OCI-M1 (cell line): Measurements from ENCODE around the gene PLGRKT.
A peak's percentile ranks its signal among the peaks of the same experiment; 100 is the strongest.
"Not testable (repeated sequence)": the region's sequence is repeated elsewhere in the genome, so short reads cannot be mapped to it uniquely, and the experiment has no call there.

Source experiments
- DNase-seq: peaks from one replicate; lab custom pipeline; 2025; lab: John Stamatoyannopoulos, UW

The PLGRKT gene

DNA sequence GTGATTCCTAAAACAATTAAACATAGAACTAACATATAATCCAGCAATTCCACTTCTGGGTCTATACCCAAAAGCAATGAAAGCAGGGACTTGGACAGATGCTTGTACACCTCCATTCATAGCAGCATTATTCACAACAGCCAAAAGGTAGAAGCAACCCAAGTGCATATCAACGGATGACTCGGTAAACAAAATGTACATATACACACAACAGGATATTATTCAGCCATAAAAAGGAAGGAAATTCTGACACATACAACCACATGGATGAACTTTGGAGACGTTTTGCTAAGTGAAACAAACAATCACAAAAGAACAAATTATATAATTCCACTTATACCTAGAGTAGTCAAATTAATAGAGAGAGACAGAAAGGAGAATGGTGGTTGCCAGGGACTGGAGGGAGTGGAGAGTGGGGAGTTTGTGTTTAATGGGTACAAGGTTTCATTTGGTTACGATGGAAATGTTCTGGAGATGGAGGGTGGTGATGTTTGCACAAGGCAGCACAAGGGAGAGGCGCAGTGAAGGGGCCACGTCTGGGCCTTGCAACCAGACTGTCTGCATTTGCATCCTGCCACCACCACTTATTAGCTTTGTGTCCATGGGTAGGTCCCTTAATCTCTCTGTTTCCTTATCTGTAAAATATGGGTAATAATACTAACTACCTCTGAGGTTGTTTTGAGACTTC lies 61.8 kb downstream of the PLGRKT start:
- no peak for DNase-seq

DNA sequence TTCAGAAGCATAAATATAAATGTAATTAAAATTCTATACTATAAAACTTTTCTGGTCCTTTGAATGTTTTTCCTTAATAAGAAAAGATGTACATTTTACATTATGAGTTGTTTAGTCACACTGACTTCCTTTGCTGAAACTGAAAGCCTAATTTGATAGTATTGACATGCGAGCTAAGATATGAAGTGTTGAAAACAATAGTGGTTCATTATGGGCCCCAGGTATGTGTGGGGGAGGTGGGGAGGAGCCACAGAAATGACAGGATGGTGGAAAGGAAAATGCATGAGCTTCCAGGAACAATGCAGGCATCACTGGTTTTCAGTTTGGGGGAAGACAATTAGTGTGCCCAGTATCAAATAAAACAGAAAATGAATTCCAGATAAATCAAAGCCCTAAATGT lies 62.6 kb downstream of the PLGRKT start:
- DNase-seq = no peak

DNA sequence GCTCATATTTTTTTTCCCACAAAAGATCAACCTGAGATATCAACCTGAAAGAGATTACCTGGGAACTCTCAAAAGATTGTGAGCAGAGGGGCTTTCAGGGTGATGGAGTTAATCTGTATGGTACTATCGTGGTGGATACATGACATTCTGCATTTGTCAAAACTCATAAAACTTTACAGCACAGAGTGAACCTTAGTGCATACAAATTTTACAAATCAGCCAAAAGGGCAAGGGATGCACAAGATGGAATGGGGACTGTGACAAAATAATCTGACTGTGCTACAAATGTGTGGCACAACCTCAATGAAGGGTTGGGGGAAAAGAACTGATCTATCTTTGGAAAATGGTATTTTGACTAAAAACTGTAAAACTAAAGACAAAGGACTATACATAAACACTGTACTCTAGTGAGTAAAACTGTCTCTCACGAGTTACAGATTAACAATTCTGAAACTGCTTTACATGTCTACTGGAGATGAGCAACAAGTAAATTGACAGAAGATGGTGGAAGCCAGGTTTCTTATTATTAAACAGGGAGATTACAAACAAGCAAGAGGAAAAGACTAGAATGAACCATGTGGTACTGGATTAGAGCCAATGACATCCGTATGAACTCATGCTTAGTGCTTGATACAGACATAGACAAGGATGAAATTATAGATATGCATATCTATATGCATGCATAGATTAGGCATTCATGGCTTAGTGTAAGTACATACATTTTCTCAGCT lies 73.3 kb downstream of the PLGRKT start:
- peak; percentile 81 for DNase-seq

DNA sequence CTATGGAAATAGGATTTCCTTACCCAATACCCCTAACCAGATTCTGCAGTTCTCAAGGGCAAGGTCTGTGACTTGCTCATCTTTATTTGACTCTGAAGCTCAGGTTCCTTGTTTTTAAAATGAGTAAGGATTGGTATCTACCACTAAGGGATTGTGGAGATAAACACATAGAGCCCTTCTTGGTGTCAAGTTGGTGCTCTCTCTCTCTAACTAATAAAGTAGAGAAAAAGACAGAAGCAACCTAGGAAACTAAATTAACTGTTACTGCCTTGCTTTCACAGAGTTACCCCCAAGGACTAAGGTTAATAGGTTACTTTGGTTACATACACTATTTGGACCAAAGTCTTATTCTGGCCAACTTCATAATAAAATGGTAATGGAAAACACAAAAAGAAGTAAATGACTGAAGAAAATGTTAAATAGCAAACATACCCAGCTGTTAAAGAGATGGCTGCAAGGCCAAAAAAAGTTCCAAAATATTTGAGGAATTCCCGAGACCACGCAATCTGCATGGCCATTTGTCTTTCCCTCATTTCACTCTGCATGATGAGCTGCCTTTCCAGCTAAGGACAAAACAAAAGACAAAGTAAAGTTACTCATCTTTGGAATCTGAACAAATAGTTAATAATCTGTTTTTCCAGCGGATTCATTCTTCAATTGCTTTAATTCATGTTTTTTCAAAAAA lies 76.3 kb downstream of the PLGRKT start:
- DNase-seq = no peak

DNA sequence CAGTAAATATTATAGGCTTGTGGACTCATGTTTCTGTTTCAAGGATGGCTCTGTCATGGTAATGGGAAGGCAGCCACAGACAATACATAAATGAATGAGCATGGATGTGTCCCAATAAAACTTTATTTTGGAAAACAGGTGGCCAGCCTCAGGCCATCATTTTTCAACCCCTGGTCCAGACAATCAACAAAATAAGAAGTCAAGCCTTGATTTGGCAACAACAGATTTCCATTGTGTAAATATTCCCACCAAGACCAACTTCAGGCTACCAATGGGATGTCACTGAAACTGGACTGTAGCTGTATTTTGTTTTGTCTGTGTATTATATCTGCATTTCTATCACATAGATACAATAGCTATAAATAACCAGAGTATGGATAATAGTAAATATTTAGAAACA lies 77.4 kb downstream of the PLGRKT start:
- no peak for DNase-seq

DNA sequence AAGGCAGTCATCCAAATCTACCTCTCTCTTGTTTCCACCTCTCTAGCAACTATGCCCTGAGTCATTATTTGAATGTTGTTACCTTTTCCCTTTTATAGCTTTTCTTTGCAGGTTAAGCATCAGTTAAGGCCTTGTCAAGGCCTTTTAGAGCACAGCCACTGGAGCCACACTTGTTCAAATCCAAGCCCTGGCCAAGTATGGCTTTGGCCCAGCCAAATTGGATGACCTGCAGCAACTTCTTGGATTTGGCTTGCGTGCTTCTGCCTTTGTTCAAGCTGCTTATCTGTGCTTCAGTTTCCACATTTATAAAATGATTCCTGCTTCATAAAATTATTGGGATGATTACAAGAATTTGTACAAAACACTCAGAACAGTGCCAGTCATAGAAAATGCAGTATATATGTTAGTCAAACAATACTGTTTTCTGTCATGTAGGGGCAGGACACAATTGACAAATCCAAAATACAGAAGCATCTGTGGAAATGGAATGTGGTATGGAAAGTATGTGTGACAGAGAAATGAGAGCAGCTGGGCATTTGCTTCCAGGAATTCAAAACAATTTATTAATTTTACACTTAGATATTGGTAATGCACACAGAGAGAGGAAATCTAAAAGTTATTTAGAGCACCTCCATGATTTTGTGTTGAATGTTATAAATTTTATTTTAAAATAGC lies 80.2 kb downstream of the PLGRKT start:
- DNase-seq = no peak

DNA sequence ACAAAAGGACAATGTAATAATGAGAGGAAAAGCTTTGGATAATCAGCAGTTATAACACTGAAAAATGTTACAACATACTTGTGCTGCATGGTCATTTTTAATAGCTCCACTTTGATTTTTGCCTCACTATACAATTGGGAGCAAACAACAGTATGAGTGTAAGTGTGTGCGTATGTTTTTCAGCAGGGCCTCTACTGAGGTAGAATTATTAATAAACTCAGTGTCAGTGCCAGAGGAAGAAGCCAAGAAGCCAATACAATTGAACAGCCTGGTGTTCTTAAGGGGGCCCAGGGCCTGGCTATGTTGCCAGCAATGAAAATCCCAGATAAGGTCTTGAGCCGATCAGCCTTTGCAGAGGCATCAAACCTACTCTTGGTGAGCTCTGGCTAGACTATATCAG lies 81.9 kb downstream of the PLGRKT start:
- no peak for DNase-seq

DNA sequence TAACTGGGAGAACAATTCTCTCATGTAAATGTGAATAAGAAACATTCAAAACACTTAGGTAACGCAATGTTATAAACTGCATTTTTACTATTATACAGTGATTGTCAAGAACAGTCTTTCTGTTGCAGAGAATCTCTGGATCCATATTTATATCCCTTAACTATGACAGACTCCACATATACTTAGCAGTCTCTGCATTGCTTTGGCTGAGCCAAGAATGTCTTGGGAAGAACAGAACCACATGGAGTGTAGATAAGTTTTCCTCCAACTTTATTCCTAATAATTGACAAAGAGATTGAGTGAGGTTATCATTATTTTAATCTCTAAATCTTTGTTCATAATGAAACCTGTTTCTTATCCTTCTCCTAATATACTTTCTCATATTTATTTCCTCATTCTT lies 82.5 kb downstream of the PLGRKT start:
- DNase-seq = no peak

DNA sequence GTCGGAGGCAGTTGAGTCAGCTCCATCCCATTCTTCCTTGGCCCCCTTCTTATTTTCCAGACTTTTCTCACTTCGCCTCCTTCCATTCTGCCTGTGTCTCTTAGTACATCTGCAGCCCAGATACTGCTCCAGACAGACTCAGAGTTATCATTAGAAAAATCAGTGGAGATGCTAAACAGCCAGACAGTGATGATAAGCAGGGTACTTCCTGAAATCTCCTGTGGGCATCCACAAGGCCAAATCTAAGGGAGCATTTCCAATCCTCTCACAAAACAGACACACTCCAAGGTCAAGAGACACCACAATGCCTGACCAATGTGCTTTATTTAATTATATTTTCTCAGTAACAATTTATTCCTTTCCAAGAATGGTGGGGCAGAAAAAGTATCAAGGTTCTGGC lies 83.5 kb downstream of the PLGRKT start:
- DNase-seq = no peak

DNA sequence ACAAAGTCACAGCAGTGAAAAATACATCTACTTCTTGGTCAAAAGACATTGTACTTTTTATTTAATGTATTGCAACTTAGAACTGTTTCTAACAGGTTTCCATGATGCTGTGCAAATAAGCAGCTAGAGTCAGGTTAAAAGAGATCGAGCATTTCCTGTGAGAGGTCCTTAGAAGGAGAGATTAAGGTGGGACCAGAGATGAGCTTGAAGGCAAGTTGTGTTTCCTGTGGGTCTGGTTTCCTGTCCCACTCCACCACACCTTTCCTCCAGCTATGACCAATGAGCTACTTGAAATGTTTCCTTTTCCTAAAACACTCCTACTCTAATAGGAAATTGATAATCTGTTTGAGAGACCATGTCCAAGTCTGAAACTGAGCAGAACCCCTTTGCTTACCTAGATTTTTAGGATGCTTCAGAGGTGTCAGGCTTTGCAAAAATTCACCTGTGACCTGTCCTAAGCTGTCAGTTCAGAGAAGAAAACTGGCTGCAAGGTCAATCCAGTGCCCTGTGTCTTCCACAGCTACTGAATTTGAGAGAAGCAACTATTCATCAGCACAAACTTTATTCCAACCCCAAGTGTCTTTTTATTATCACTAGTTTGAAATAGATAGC lies 85.0 kb downstream of the PLGRKT start:
- no peak for DNase-seq

DNA sequence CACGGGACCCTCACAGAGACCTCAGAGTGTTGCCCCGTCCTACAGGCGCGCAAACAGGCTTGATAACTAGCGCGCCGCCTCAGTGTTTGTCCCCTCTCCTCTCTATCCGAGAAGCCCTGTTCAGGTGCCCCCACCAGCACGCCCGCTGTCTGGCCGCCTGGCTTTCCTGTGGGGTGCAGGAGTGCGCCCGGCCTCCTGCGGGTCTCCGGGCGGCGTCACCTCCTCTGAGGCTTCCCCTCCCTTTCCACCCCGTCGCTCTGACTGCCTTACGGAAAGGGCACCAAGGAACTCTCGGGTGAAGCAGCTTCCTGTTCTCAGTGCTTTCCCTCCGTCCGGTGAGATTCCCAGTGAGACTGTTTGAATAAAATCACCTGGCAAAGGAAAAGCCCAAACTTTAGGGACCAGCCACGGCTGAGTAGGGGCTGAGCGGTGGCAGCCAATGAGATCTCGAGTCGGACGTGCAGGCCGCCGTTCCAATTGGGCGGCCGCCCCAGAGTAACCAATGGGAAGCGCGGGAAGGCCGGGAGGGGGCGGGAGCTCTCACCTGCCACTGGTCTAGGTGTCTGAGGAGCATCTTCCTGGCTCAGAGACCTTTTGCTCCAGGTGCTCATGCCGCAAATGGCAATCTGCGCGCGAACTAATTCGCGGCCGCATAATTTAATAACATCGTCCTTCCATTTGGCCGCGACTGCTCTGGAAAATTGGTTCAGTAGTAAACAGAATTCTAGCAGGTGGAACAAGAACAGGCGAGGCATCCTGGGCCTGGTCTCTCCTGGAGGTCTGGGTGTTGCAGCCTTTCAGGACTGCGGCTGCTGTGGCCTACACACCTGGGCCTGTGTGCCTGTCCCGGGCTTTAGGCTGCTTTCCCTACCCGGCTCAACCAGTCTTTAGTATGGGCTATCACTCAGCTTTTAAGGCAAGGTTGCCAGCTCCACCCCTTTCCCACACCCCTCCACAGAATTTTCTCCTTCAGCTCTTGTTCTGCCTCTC lies 98.4 kb downstream of the PLGRKT start, which contains the start of gene RLN1:
Gene RLN1, minus strand, starts transcription at position 885 of the 990 bp plus-strand sequence. Its CDS starts 130 bp downstream, at position 755.
- peak; percentile 90 for DNase-seq

DNA sequence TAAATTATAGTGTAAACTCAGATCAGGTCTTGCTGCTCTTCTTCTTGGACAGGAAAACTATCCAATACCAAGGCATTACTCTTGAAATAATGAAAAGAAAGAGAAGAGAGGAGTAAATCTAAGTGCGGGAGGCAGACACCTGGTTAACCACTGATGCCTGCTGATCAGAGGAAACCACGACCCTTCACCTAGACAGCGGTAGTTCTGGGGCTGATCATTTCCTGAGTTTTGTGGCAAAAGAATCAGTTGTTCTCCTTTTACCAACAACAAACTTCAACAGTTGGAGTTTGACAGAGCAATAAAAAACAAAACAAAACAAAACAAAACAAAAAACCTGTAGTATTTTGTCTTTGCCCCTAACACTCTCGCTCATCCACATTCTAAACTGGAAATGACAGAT lies 101.0 kb downstream of the PLGRKT start:
- DNase-seq = no peak

DNA sequence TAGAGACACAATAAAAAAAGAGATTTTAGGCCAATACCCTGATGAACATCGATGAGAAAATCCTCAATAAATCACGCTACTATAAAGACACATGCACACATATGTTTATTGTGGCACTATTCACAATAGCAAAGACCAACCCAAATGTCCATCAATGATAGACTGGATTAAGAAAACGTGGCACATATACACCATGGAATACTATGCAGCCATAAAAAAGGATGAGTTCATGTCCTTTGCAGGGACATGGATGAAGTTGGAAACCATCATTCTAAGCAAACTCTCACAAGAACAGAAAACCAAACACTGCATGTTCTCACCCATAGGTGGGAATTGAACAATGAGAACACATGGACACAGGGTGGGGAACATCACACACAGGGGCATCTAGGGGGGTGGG lies 106.4 kb downstream of the PLGRKT start:
- not testable (repeated sequence) for DNase-seq

DNA sequence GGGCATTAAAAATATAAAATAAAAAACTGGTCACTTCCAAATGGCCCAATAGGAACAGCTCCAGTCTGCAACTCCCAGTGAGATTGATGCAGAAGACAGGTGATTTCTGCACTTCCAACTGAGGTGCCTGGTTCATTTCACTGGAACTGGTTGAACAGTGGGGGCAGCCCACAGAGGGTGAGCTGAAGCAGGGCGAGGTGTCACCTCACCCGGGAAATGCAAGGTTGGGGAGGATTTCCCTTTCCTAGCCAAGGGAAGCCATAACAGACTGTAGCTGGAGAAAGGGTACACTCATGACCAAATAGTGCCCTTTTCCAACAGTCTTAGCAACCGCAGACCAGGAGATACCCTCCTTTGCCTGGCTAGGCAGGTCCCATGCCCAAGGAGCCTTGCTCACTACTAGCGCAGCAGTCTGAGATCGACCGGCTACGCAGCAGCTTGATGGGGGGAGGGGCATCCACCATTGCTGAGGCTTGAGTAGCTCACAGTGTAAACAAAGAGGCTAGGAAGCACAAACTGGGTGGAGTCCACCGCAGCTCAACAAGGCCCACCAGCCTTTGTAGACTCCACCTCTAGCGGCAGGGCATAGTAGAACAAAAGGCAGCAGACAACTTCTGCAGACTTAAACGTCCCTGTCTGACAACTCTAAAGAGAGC lies 110.7 kb downstream of the PLGRKT start:
- no peak for DNase-seq

DNA sequence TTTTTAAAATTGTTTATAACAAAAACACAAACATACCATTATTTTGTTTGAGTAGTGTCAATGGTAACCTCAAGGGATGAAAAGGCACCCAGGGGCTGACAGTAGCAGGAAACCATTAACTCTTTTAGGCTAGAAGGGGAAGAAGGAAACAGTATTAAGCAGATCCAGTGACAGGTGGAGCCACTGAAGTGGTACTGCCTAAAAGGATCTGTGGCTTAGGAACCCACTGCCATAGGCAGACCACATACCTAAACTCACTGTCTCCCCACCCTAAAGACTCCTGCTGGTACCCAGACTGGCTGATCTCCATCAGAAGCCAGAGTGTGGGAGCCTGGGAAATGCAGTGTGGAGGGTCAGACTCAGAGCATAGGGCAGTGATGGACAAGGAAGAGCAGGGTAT lies 111.5 kb downstream of the PLGRKT start:
- DNase-seq = no peak

DNA sequence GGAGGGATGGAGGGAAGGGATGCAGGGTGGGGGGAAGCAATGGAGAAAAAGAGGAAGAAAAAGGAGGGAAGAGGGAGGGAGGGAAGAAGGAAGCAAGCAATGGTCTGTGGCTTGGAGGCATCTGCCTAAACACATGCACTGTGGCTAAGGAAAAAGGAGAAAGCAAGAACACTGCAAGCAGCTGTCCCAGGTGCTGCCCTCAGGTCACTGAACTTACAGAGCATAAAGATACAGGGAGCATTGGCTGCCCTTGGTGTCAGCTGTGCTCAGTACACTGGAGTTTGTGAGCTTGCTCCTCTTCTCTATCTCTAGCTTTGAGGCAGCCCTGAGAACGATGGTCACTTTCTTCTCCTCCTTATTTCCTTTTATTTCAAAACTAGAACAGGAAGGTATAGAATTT lies 116.1 kb downstream of the PLGRKT start:
- not testable (repeated sequence) for DNase-seq

DNA sequence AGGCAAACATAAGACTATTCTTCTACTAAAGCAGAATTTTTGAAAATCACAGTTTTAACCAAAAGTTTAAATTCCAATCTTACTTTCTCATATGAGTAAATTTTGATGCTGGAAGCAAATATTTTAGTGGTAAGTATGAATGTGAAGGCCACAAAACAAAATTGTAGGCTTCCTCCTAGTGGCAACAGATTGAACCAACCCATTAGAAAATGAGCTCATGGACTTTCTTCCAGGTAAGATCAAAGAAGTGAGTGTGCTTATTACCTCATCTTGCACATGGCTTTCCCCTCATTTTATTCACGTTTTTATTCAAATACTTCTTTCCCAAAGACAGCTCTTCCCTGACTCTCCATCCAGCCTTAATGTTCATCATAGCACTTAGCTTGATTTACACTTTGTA lies 116.7 kb downstream of the PLGRKT start:
- DNase-seq = peak; percentile 89

DNA sequence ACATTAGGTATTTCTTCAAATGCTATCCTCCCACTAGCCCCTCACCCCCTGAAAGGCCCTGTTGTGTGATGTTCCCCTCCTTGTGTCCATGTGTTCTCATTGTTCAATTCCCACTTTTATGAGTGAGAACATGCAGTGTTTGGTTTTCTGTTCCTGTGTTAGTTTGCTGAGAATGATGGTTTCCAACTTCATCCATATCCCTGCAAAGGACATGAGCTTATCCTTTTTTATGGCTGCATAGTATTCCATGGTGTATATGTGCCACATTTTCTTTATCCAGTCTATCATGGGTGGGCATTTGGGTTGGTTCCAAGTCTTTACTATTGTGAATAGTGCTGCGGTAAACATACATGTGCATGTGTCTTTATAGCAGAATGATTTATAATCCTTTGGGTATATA lies 121.3 kb downstream of the PLGRKT start:
- not testable (repeated sequence) for DNase-seq

DNA sequence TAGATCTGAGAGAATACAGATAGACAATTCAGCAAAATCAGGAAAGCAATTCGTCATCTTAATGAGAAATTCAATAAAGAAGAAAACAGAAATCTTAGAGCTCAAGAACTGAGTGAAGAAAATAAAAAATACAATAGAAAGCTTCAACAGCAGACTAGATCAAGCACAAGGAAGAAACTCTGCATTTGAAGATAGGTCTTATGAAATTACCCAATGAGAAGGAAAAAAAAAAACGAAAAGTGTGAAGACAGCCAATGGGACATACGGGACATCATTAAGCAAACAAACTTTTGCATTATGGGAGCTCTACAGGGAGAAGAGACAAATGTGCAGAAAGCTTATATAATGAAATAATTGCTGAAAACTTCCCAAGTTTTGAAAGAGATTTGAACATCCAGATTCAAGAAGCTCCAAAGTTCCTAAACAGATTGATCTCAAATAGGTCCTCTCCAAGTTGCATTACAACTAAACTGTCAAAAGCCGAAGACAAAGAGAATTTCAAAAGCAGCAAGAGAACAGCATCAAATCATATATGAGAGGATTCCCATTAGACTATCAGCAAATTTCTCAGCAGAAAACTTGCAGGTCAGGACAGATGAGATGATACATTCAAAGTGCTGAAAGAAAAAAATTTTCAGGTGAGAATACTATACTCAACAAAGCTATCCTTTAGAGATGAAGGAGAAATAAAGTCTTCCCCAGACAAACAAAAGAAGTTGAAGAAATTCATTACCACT lies 122.4 kb downstream of the PLGRKT start:
- DNase-seq = no peak

DNA sequence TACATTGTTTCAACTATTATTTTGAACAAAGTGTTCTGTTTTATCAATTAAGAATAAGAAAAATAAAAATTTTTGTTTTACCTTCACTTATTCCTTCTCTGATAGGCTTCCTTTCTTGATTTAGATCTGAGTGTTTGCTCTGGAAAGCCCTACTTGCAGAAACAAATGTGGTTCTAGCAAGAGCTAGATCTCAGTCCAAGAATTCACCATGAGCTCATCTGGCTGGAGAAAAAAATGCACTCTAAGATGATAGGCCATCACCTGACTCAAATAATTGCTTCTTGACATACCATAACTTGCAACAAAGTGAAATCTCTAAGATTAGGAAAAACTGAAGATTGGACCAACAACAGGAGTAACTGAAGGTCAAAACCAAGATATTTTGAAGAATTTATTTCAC lies 126.9 kb downstream of the PLGRKT start:
- DNase-seq = no peak
